Upper lobe of left lung (tissue), 6 donors: ENCODE data around the gene NBEAL2. TPM values are rescaled to one million over a fixed set of nuclear protein-coding genes. Genes with fewer than 3 reads are reported as not detected.

ENCODE experiments used
- ATAC-seq, 2 donors: fragments of 200-7000 bp; cut with Tn5 transposase; one replicate each; pipeline ENCODE4 v1.9.1; 2022; ENCODE audit warnings: mild to moderate bottlenecking in 2 of 2, moderate library complexity in 2 of 2; ENCODE audit not compliant: low FRiP score in 2 of 2
- DNase-seq, 2 donors: peaks; one replicate each; pipeline ENCODE4 v3.0.0-alpha.2; 2019 to 2020
- H3K27ac ChIP-seq, 4 donors: fragments of 200-600 bp; sonication (generic); one replicate each; pipeline ENCODE4 v1.5.1; 2016 to 2019
- H3K27me3 ChIP-seq, 4 donors: fragments of 200-600 bp; sonication (generic); one replicate each; pipeline ENCODE4 v1.5.1; 2017 to 2019
- H3K36me3 ChIP-seq, 4 donors: fragments of 200-600 bp; sonication (generic); one replicate each; pipeline ENCODE4 v1.5.1; 2016 to 2019
- H3K4me1 ChIP-seq, 4 donors: fragments of 200-600 bp; sonication (generic); one replicate each; pipeline ENCODE4 v1.5.1; 2018 to 2019
- H3K4me3 ChIP-seq, 4 donors: fragments of 200-600 bp; sonication (generic); one replicate each; pipeline ENCODE4 v1.5.1; 2017 to 2019; ENCODE audit warnings: mild to moderate bottlenecking in 2 of 4, moderate library complexity in 1 of 4
- H3K9me3 ChIP-seq, 4 donors: fragments of 200-600 bp; sonication (generic); one replicate each; pipeline ENCODE4 v1.5.1; 2018 to 2019
- EP300 ChIP-seq, 4 donors: sonication (generic); formaldehyde crosslinking; IDR thresholded peaks; one replicate each; pipeline ENCODE4 v1.5.1; 2017; ENCODE audit warnings: antibody characterized with exemption in 4 of 4, control low read depth in 2 of 4
- POLR2A ChIP-seq, 4 donors: fragments of 450-650 bp; IDR thresholded peaks; one replicate each; pipeline ENCODE4 v1.5.1; 2016 to 2017; ENCODE audit warnings: antibody characterized with exemption in 4 of 4, mild to moderate bottlenecking in 2 of 4
- POLR2AphosphoS5 ChIP-seq, 2 donors: sonication (generic); formaldehyde crosslinking; IDR thresholded peaks; one replicate each; pipeline ENCODE4 v1.5.1; 2017; ENCODE audit warnings: antibody characterized with exemption in 2 of 2
- WGBS, 2 donors: methylation state at CpG; one replicate each; pipeline ENCODE4 v1.1.5; 2017 to 2018; 5-methylcytosine and 5-hydroxymethylcytosine counted together
- total RNA-seq, 6 donors: library from RNA; depleted of rRNA in 4 of 6; stranded (reverse); fragments of >200 nt in 4 of 6; gene quantifications; one replicate each; pipeline versions ENCODE4 v1.1.0 to v1.2.1, GENCODE V29; 2016 to 2021
- TF ChIP-seq, protein P1 (sequence below), 6 experiments: fragments of 450-650 bp in 4 of 6; fragments of 200-600 bp in 2 of 6; sonication (generic) in 2 of 6; IDR thresholded peaks; one replicate each; pipeline ENCODE4 v1.5.1; 2016 to 2019; ENCODE audit warnings: antibody characterized with exemption in 6 of 6
- donor health status: DM: no; HTN: no; CAD: no; lungs with moderate emphysema.
- donor health status: DM: no; HTN: yes; CAD: no; lungs with severe emphysema.

Gene NBEAL2
- total RNA-seq, 6 donors from 2014 or later, result 94.7 to 436 (median 163) TPM

GRCh38 chr3:47012342-47013230 is 33.1 kb downstream of the NBEAL2 start:
- TF ChIP-seq POLR2A (IDR thresholded peaks at IDR 0.05) (no peak), EP300 (IDR thresholded peaks at IDR 0.05) (no peak), POLR2AphosphoS5 (IDR thresholded peaks at IDR 0.05) (no peak)
- TF ChIP-seq, protein P1, sequence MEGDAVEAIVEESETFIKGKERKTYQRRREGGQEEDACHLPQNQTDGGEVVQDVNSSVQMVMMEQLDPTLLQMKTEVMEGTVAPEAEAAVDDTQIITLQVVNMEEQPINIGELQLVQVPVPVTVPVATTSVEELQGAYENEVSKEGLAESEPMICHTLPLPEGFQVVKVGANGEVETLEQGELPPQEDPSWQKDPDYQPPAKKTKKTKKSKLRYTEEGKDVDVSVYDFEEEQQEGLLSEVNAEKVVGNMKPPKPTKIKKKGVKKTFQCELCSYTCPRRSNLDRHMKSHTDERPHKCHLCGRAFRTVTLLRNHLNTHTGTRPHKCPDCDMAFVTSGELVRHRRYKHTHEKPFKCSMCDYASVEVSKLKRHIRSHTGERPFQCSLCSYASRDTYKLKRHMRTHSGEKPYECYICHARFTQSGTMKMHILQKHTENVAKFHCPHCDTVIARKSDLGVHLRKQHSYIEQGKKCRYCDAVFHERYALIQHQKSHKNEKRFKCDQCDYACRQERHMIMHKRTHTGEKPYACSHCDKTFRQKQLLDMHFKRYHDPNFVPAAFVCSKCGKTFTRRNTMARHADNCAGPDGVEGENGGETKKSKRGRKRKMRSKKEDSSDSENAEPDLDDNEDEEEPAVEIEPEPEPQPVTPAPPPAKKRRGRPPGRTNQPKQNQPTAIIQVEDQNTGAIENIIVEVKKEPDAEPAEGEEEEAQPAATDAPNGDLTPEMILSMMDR (IDR thresholded peaks at IDR 0.05), result no peak
- Histone ChIP-seq H3K36me3 (peaks cover 0 to 53% (median 17%) of the 10 kb centered on the region in 4 donors), H3K27me3 (no peaks in the 10 kb centered on the region), H3K4me3 (no peak overlapping the region), H3K27ac (no peak overlapping the region), H3K4me1 (peaks cover 21 to 35% (median 30%) of the 10 kb centered on the region in 4 donors), H3K9me3 (no peaks in the 10 kb centered on the region)
- ATAC-seq (no peak), DNase-seq (no peak)
- WGBS, 2 donors, result 92 to 93% methylated on average over 9 to 10 of the region's 10 CpGs

- no peak for TF ChIP-seq EP300 (IDR thresholded peaks at IDR 0.05)
- TF ChIP-seq POLR2A (IDR thresholded peaks at IDR 0.05), result no peak
- no peak for TF ChIP-seq POLR2AphosphoS5 (IDR thresholded peaks at IDR 0.05)
- TF ChIP-seq, protein P1 (IDR thresholded peaks at IDR 0.05), result no peak
- no peak for DNase-seq
- WGBS, 2 donors, result 95 to 100% methylated on average over 2 to 3 of the region's 3 CpGs
- no peak for ATAC-seq
- no peaks in the 10 kb centered on the region for H3K27me3 ChIP-seq
- no peak overlapping the region for H3K4me3 ChIP-seq
- H3K27ac ChIP-seq, result no peak overlapping the region
- peaks cover 24 to 42% (median 37%) of the 10 kb centered on the region in 4 donors for H3K4me1 ChIP-seq
- H3K36me3 ChIP-seq, result peaks cover 0 to 53% (median 12%) of the 10 kb centered on the region in 4 donors
- no peaks in the 10 kb centered on the region for H3K9me3 ChIP-seq
Observed at GRCh38 chr3:47013231-47013630, 33.8 kb downstream of the NBEAL2 start.

- no peaks in the 10 kb centered on the region for H3K27me3 ChIP-seq
- H3K36me3 ChIP-seq, result peaks cover 0 to 55% (median 14%) of the 10 kb centered on the region in 4 donors
- TF ChIP-seq POLR2A (IDR thresholded peaks at IDR 0.05) (no peak), EP300 (IDR thresholded peaks at IDR 0.05) (no peak), POLR2AphosphoS5 (IDR thresholded peaks at IDR 0.05) (no peak)
- TF ChIP-seq, protein P1 (IDR thresholded peaks at IDR 0.05), result no peak
- H3K4me1 ChIP-seq, result peaks cover 20 to 43% (median 36%) of the 10 kb centered on the region in 4 donors
- no peak for ATAC-seq
- no peak for DNase-seq
- no peak overlapping the region for H3K27ac ChIP-seq
- no peak overlapping the region for H3K4me3 ChIP-seq
- no peaks in the 10 kb centered on the region for H3K9me3 ChIP-seq
Observed at GRCh38 chr3:47014036-47014435, 34.6 kb downstream of the NBEAL2 start.

DNA sequence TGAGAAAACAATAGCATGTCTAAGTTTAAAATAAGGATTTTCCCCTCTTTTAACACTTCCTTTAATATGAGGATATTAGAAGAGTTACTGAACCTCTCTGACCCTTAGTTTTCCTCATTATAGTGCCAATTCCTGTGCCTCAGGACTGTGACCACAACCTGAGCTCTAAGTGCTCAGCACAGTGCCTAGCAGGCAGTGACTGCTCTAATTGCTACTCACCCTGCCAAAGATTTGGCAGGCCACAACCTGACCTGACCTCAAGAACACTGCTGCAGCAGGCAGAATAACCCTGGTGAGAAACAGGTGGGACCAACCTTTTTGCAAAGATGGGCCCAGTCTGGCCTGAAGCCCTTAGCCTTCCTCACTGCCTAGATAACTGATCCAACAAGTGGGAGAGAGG is 35.7 kb downstream of the NBEAL2 start:
- Histone ChIP-seq H3K36me3 (peaks cover 0 to 63% (median 17%) of the 10 kb centered on the region in 4 donors), H3K27me3 (no peaks in the 10 kb centered on the region), H3K4me3 (no peak overlapping the region), H3K27ac (no peak overlapping the region), H3K4me1 (peaks cover 14 to 44% (median 31%) of the 10 kb centered on the region in 4 donors), H3K9me3 (no peaks in the 10 kb centered on the region)
- ATAC-seq (no peak), DNase-seq (no peak)
- TF ChIP-seq POLR2AphosphoS5 (IDR thresholded peaks at IDR 0.05) (no peak), EP300 (IDR thresholded peaks at IDR 0.05) (no peak), POLR2A (IDR thresholded peaks at IDR 0.05) (no peak)
- TF ChIP-seq, protein P1 (IDR thresholded peaks at IDR 0.05), result no peak
